ENCODE results near the gene KPNA3. TPM values are rescaled to one million over a fixed set of nuclear protein-coding genes. Genes with fewer than 3 reads are reported as not detected.

KPNA3 gene
- polyA plus RNA-seq, 1 of the 3 experiments (the other 2 are of a cell fraction): 11.3 TPM

DNA sequence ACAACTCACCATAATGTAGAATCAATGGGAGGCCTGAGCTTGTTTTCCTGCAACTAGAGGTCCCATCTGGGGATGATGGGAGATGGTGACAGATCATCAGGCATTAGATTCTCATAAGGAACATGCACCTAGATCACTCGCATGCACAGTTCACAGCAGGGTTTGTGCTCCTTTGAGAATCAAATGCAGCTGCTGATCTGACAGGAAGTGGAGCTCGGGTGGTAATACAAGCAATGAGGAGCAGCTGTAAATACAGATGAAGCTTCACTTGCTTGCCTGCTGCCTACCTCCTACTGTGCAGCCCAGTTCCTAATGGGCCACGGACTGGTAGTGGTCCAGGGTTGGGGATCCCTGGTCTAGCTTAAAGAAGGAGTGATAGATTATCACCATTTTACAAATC, 33.0 kb downstream of the KPNA3 start:
- 98% methylated on average over 3 of the region's 3 CpGs for WGBS (ENCODE audit: low lambda C conversion rate)
- H3F3A ChIP-seq (replicated peaks; ENCODE audit: insufficient read depth): peaks cover 13% of the 10 kb centered on the region
- H3K4me3 ChIP-seq (ENCODE audit: low read depth in 2 of 2, low read length in 1 of 2): no peak overlapping the region
- TF ChIP-seq EZH2phosphoT487 (IDR thresholded peaks at IDR 0.05; ENCODE audit: borderline replicate concordance, low read depth): no peak
- TF ChIP-seq, protein P1, sequence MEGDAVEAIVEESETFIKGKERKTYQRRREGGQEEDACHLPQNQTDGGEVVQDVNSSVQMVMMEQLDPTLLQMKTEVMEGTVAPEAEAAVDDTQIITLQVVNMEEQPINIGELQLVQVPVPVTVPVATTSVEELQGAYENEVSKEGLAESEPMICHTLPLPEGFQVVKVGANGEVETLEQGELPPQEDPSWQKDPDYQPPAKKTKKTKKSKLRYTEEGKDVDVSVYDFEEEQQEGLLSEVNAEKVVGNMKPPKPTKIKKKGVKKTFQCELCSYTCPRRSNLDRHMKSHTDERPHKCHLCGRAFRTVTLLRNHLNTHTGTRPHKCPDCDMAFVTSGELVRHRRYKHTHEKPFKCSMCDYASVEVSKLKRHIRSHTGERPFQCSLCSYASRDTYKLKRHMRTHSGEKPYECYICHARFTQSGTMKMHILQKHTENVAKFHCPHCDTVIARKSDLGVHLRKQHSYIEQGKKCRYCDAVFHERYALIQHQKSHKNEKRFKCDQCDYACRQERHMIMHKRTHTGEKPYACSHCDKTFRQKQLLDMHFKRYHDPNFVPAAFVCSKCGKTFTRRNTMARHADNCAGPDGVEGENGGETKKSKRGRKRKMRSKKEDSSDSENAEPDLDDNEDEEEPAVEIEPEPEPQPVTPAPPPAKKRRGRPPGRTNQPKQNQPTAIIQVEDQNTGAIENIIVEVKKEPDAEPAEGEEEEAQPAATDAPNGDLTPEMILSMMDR (IDR thresholded peaks at IDR 0.05): no peak
- TF ChIP-seq, protein P2, sequence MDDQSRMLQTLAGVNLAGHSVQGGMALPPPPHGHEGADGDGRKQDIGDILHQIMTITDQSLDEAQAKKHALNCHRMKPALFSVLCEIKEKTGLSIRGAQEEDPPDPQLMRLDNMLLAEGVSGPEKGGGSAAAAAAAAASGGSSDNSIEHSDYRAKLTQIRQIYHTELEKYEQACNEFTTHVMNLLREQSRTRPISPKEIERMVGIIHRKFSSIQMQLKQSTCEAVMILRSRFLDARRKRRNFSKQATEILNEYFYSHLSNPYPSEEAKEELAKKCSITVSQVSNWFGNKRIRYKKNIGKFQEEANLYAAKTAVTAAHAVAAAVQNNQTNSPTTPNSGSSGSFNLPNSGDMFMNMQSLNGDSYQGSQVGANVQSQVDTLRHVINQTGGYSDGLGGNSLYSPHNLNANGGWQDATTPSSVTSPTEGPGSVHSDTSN (IDR thresholded peaks at IDR 0.05): no peak
- TF ChIP-seq, protein P3, sequence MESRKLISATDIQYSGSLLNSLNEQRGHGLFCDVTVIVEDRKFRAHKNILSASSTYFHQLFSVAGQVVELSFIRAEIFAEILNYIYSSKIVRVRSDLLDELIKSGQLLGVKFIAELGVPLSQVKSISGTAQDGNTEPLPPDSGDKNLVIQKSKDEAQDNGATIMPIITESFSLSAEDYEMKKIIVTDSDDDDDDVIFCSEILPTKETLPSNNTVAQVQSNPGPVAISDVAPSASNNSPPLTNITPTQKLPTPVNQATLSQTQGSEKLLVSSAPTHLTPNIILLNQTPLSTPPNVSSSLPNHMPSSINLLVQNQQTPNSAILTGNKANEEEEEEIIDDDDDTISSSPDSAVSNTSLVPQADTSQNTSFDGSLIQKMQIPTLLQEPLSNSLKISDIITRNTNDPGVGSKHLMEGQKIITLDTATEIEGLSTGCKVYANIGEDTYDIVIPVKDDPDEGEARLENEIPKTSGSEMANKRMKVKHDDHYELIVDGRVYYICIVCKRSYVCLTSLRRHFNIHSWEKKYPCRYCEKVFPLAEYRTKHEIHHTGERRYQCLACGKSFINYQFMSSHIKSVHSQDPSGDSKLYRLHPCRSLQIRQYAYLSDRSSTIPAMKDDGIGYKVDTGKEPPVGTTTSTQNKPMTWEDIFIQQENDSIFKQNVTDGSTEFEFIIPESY (IDR thresholded peaks at IDR 0.05; ENCODE audit: borderline replicate concordance, low read depth): no peak
- no peak for TF ChIP-seq POLR2AphosphoS5 (IDR thresholded peaks at IDR 0.05; ENCODE audit: low read depth, low read length)
- no peak for TF ChIP-seq FOXM1 (IDR thresholded peaks at IDR 0.05; ENCODE audit: low read depth)
- TF ChIP-seq, protein P4, sequence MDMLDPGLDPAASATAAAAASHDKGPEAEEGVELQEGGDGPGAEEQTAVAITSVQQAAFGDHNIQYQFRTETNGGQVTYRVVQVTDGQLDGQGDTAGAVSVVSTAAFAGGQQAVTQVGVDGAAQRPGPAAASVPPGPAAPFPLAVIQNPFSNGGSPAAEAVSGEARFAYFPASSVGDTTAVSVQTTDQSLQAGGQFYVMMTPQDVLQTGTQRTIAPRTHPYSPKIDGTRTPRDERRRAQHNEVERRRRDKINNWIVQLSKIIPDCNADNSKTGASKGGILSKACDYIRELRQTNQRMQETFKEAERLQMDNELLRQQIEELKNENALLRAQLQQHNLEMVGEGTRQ (IDR thresholded peaks at IDR 0.05; ENCODE audit: borderline replicate concordance, low read depth, low read length): no peak
- no peak for TF ChIP-seq TCF12 (IDR thresholded peaks at IDR 0.05)
- TF ChIP-seq ELF1 (IDR thresholded peaks at IDR 0.05): no peak
- TF ChIP-seq YY1 (IDR thresholded peaks at IDR 0.05; ENCODE audit: low read depth): no peak
- TF ChIP-seq RAD21 (IDR thresholded peaks at IDR 0.05; ENCODE audit: low read length): no peak
- TF ChIP-seq, protein P5, sequence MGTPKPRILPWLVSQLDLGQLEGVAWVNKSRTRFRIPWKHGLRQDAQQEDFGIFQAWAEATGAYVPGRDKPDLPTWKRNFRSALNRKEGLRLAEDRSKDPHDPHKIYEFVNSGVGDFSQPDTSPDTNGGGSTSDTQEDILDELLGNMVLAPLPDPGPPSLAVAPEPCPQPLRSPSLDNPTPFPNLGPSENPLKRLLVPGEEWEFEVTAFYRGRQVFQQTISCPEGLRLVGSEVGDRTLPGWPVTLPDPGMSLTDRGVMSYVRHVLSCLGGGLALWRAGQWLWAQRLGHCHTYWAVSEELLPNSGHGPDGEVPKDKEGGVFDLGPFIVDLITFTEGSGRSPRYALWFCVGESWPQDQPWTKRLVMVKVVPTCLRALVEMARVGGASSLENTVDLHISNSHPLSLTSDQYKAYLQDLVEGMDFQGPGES (IDR thresholded peaks at IDR 0.05; ENCODE audit: low read depth, low read length): no peak
- TF ChIP-seq EP300 (IDR thresholded peaks at IDR 0.05; ENCODE audit: borderline replicate concordance in 1 of 2, low read depth in 1 of 2, low read length in 1 of 2): no peak
- TF ChIP-seq MXI1 (IDR thresholded peaks at IDR 0.05; ENCODE audit: low read depth, low read length): no peak
- no peak for TF ChIP-seq GABPA (IDR thresholded peaks at IDR 0.05; ENCODE audit: low read depth)
- no peak for TF ChIP-seq TEAD4 (IDR thresholded peaks at IDR 0.05; ENCODE audit: borderline replicate concordance, insufficient read depth)
- TF ChIP-seq JUND (IDR thresholded peaks at IDR 0.05): no peak
- no peak for TF ChIP-seq GATA2 (CRISPR knock-in tag; IDR thresholded peaks at IDR 0.05)
- TF ChIP-seq NFIC (IDR thresholded peaks at IDR 0.05; ENCODE audit: borderline replicate concordance): no peak
- TF ChIP-seq SIN3A (IDR thresholded peaks at IDR 0.05; ENCODE audit: borderline replicate concordance, low read depth, low read length): no peak
- no peaks in the 10 kb centered on the region for H3K27me3 ChIP-seq (ENCODE audit: insufficient read depth)
- peaks cover 3 to 17% of the 10 kb centered on the region in 2 experiments for H3K36me3 ChIP-seq (replicated peaks in 1 of 2; ENCODE audit: control insufficient read depth in 1 of 2, insufficient read depth in 2 of 2, low read length in 1 of 2)
- H3K79me2 ChIP-seq (ENCODE audit: insufficient read depth): peaks cover 76% of the 10 kb centered on the region
- H3K4me2 ChIP-seq: no peak overlapping the region
- H4K20me1 ChIP-seq (ENCODE audit: insufficient read depth): peaks cover 30% of the 10 kb centered on the region
- DNase-seq: no peak
- H3K9me3 ChIP-seq: no peaks in the 10 kb centered on the region
- ChIA-PET POLR2A (no interaction called here), CTCF (interaction anchor here (0.7 kb wide), 1 partner anchor 66 kb away, joined by 3 read pairs; no protein-coding TSS in a partner anchor)
- H3K4me1 ChIP-seq (ENCODE audit: control insufficient read depth in 1 of 2, insufficient read depth in 2 of 2, low read depth in 1 of 2, low read length in 1 of 2): no peaks in the 10 kb centered on the region
- H3K27ac ChIP-seq (ENCODE audit: low read depth in 2 of 2, low read length in 1 of 2): no peak overlapping the region
- no peak overlapping the region for H3K9ac ChIP-seq
- no peak overlapping the region for H2AFZ ChIP-seq (ENCODE audit: low read depth)
- H3K9me2 ChIP-seq: no peaks in the 10 kb centered on the region; the same call in 1 of the 2 replicates

Data from SK-N-SH (cell line).